ENCODE results near the gene QSER1. TPM values are rescaled to one million over a fixed set of nuclear protein-coding genes. Genes with fewer than 3 reads are reported as not detected.

The QSER1 gene
- total and polyA plus RNA-seq, 2 experiments from 2014 or later, result 29.4 to 132 TPM

DNA sequence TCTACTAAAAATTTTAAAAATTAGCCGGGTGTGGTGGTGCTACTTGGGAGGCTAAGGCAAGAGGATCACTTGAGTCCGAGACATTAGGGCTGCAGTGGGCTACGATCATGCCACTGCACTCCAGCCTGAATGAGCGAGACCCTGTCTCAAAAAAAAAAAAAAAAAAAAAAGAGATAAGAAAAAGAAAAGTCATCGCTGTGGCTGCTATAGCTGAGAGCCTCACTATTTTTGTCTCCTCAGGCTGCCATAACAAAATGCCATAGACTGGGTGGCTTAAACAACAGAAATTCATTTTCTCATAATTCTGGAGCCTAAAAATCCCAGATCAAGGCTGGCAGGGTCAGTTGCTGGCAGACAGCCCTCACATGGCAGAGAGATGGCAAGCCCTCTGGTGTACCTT is 93.0 kb downstream of the QSER1 start:
- H3K4me3 Mint-ChIP-seq, result no peak overlapping the region
- DNase-seq (ENCODE audit: low spot score) (no peak), ATAC-seq (no peak)
- no peak for TF ChIP-seq ZNF114 (CRISPR knock-in tag; IDR thresholded peaks at IDR 0.05)
- TF ChIP-seq STAT1 (IDR thresholded peaks at IDR 0.05; ENCODE audit: unreplicated experiment), result no peak
- TF ChIP-seq, protein P1, sequence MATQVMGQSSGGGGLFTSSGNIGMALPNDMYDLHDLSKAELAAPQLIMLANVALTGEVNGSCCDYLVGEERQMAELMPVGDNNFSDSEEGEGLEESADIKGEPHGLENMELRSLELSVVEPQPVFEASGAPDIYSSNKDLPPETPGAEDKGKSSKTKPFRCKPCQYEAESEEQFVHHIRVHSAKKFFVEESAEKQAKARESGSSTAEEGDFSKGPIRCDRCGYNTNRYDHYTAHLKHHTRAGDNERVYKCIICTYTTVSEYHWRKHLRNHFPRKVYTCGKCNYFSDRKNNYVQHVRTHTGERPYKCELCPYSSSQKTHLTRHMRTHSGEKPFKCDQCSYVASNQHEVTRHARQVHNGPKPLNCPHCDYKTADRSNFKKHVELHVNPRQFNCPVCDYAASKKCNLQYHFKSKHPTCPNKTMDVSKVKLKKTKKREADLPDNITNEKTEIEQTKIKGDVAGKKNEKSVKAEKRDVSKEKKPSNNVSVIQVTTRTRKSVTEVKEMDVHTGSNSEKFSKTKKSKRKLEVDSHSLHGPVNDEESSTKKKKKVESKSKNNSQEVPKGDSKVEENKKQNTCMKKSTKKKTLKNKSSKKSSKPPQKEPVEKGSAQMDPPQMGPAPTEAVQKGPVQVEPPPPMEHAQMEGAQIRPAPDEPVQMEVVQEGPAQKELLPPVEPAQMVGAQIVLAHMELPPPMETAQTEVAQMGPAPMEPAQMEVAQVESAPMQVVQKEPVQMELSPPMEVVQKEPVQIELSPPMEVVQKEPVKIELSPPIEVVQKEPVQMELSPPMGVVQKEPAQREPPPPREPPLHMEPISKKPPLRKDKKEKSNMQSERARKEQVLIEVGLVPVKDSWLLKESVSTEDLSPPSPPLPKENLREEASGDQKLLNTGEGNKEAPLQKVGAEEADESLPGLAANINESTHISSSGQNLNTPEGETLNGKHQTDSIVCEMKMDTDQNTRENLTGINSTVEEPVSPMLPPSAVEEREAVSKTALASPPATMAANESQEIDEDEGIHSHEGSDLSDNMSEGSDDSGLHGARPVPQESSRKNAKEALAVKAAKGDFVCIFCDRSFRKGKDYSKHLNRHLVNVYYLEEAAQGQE (IDR thresholded peaks at IDR 0.05; ENCODE audit: unreplicated experiment), result no peak
- no peak for TF ChIP-seq EZH2phosphoT487 (IDR thresholded peaks at IDR 0.05; ENCODE audit: unreplicated experiment)
- TF ChIP-seq POLR2AphosphoS5 (IDR thresholded peaks at IDR 0.05; ENCODE audit: low read depth), result no peak
- TF ChIP-seq CREB1 (CRISPR knock-in tag; IDR thresholded peaks at IDR 0.05; ENCODE audit: low read depth), result no peak
- TF ChIP-seq EZH2 (IDR thresholded peaks at IDR 0.05; ENCODE audit: low read depth, unreplicated experiment), result no peak
- TF ChIP-seq CTCF (conservative IDR thresholded peaks at IDR 0.05; ENCODE audit: low read depth in 2 of 2), result no peak
- no peak for TF ChIP-seq ZNF331 (CRISPR knock-in tag; IDR thresholded peaks at IDR 0.05; ENCODE audit: low read depth)
- peaks cover 18% of the 10 kb centered on the region for H3K27me3 Mint-ChIP-seq (ENCODE audit: insufficient read depth, low read depth, poor library complexity)
- Histone ChIP-seq H3F3A (replicated peaks; ENCODE audit: low read depth) (0 out of 2 replicates have a peak, but pooled peaks cover 8% of the 10 kb centered on the region), H3K79me2 (replicated peaks; ENCODE audit: insufficient read depth) (no peaks in the 10 kb centered on the region), H3K27ac (ENCODE audit: low read depth) (no peak overlapping the region), H3K4me1 (ENCODE audit: insufficient read depth) (no peaks in the 10 kb centered on the region), H3K4me2 (no peak overlapping the region), H4K20me1 (replicated peaks; ENCODE audit: insufficient read depth) (no peaks in the 10 kb centered on the region), H2AFZ (no peak overlapping the region), H3K4me3 (no peak overlapping the region), H3K36me3 (ENCODE audit: insufficient read depth) (no peaks in the 10 kb centered on the region), H3K9me2 (ENCODE audit: insufficient read depth) (no peaks in the 10 kb centered on the region), H3K27me3 (ENCODE audit: insufficient read depth) (no peaks in the 10 kb centered on the region)
- no peaks in the 10 kb centered on the region; the same call in 2 of the 3 replicates for H3K4me1 Mint-ChIP-seq
- no peaks in the 10 kb centered on the region for H3K36me3 Mint-ChIP-seq (ENCODE audit: low read depth)
- no peaks in the 10 kb centered on the region; the same call in 2 of the 3 replicates for H3K9me3 Mint-ChIP-seq
- H3K27ac Mint-ChIP-seq, result no peak overlapping the region

GRCh38 chr11:32987851-32988250 is 95.2 kb downstream of the QSER1 start:
- ATAC-seq, result peak; percentile 82
- H3K4me1 ChIP-seq (ENCODE audit: insufficient read depth), result no peaks in the 10 kb centered on the region
- H3K4me2 ChIP-seq, result no peak overlapping the region
- H4K20me1 ChIP-seq (replicated peaks; ENCODE audit: insufficient read depth), result no peaks in the 10 kb centered on the region
- Mint-ChIP-seq H3K4me1 (no peaks in the 10 kb centered on the region; the same call in 2 of the 3 replicates), H3K9me3 (peaks cover 7% of the 10 kb centered on the region), H3K27ac (no peak overlapping the region), H3K4me3 (no peak overlapping the region), H3K36me3 (ENCODE audit: low read depth) (0 out of 3 replicates have a peak, but pooled peaks cover 3% of the 10 kb centered on the region), H3K27me3 (ENCODE audit: insufficient read depth, low read depth, poor library complexity) (peaks cover 13% of the 10 kb centered on the region)
- no peaks in the 10 kb centered on the region for H3K36me3 ChIP-seq (ENCODE audit: insufficient read depth)
- 0 out of 2 replicates have a peak, but pooled peaks cover 4% of the 10 kb centered on the region for H3F3A ChIP-seq (replicated peaks; ENCODE audit: low read depth)
- TF ChIP-seq EZH2 (IDR thresholded peaks at IDR 0.05; ENCODE audit: low read depth, unreplicated experiment), result no peak
- TF ChIP-seq, protein P1 (IDR thresholded peaks at IDR 0.05; ENCODE audit: unreplicated experiment), result no peak
- no peak for TF ChIP-seq NANOG (IDR thresholded peaks at IDR 0.05; ENCODE audit: borderline replicate concordance)
- TF ChIP-seq JUNB (IDR thresholded peaks at IDR 0.05; ENCODE audit: unreplicated experiment), result no peak
- no peak for TF ChIP-seq POLR2AphosphoS5 (IDR thresholded peaks at IDR 0.05; ENCODE audit: low read depth)
- TF ChIP-seq, protein P2, sequence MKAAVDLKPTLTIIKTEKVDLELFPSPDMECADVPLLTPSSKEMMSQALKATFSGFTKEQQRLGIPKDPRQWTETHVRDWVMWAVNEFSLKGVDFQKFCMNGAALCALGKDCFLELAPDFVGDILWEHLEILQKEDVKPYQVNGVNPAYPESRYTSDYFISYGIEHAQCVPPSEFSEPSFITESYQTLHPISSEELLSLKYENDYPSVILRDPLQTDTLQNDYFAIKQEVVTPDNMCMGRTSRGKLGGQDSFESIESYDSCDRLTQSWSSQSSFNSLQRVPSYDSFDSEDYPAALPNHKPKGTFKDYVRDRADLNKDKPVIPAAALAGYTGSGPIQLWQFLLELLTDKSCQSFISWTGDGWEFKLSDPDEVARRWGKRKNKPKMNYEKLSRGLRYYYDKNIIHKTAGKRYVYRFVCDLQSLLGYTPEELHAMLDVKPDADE (IDR thresholded peaks at IDR 0.05), result no peak
- TF ChIP-seq CTCF (conservative IDR thresholded peaks at IDR 0.05; ENCODE audit: low read depth in 2 of 2), result no peak
- H3K27ac ChIP-seq (ENCODE audit: low read depth), result no peak overlapping the region
- H3K4me3 ChIP-seq, result no peak overlapping the region
- no peaks in the 10 kb centered on the region for H3K9me2 ChIP-seq (ENCODE audit: insufficient read depth)
- H3K79me2 ChIP-seq (replicated peaks; ENCODE audit: insufficient read depth), result no peaks in the 10 kb centered on the region
- H3K27me3 ChIP-seq (ENCODE audit: insufficient read depth), result no peaks in the 10 kb centered on the region
- H2AFZ ChIP-seq, result no peak overlapping the region
- peak; percentile 34 for DNase-seq (ENCODE audit: low spot score)

Measured in GM23338 (cell line).